HepG2 (cell line): ENCODE results near the gene TBC1D1. TPM values are rescaled to one million over a fixed set of nuclear protein-coding genes. Genes with fewer than 3 reads are reported as not detected.

Experiments used
- BATF2 ChIP-seq: sonication (generic); formaldehyde crosslinking; IDR thresholded peaks from 2 replicates; pipeline ENCODE4 v1.8.0; 2022; ENCODE audit warnings: mild to moderate bottlenecking, missing genetic modification reagents, moderate library complexity
- BCL6 ChIP-seq: IDR thresholded peaks from 2 replicates; pipeline ENCODE4 v1.6.1; 2016; ENCODE audit warnings: missing genetic modification reagents, missing compliant biosample characterization
- GATAD1 ChIP-seq: IDR thresholded peaks from 2 replicates; pipeline ENCODE4 v1.6.1; 2016; ENCODE audit warnings: missing genetic modification reagents, missing compliant biosample characterization
- MYNN ChIP-seq: sonication (generic); formaldehyde crosslinking; IDR thresholded peaks from 2 replicates; pipeline ENCODE4 v1.4.0; 2020; ENCODE audit warnings: mild to moderate bottlenecking, low read depth, missing genetic modification reagents
- POLR2G ChIP-seq: fragments of 200-400 bp; formaldehyde crosslinking; IDR thresholded peaks from 2 replicates; pipeline ENCODE4 v1.6.1; 2018; ENCODE audit warnings: mild to moderate bottlenecking, low read depth, low read length, moderate library complexity
- SP2 ChIP-seq: sonication (generic); formaldehyde crosslinking; IDR thresholded peaks from 2 replicates; pipeline ENCODE4 v1.5.1; 2020; ENCODE audit warnings: mild to moderate bottlenecking, missing genetic modification reagents
- TRAFD1 ChIP-seq: sonication (generic); formaldehyde crosslinking; IDR thresholded peaks from 2 replicates; pipeline ENCODE4 v1.5.1; 2020; ENCODE audit warnings: missing genetic modification reagents, mild to moderate bottlenecking, borderline replicate concordance
- UBTF ChIP-seq: sonication (generic); formaldehyde crosslinking; IDR thresholded peaks from 2 replicates; pipeline ENCODE4 v1.4.0; 2020; ENCODE audit warnings: mild to moderate bottlenecking, missing genetic modification reagents
- ZFP90 ChIP-seq: sonication (generic); formaldehyde crosslinking; IDR thresholded peaks from 2 replicates; pipeline ENCODE4 v1.8.0; 2022; ENCODE audit warnings: missing genetic modification reagents, mild to moderate bottlenecking, inconsistent platforms, borderline replicate concordance
- ZNF12 ChIP-seq: sonication (generic); formaldehyde crosslinking; IDR thresholded peaks from 2 replicates; pipeline ENCODE4 v1.5.0; 2020; ENCODE audit warnings: missing genetic modification reagents
- ZNF263 ChIP-seq: sonication (generic); formaldehyde crosslinking; IDR thresholded peaks from 2 replicates; pipeline ENCODE4 v1.4.0; 2020; ENCODE audit warnings: missing genetic modification reagents
- ZNF382 ChIP-seq: sonication (generic); formaldehyde crosslinking; IDR thresholded peaks from 2 replicates; pipeline ENCODE4 v1.5.0; 2020; ENCODE audit warnings: missing genetic modification reagents, mild to moderate bottlenecking, borderline replicate concordance
- ZNF552 ChIP-seq: sonication (generic); formaldehyde crosslinking; IDR thresholded peaks from 2 replicates; pipeline ENCODE4 v1.9.0; 2022; ENCODE audit warnings: missing genetic modification reagents, mild to moderate bottlenecking, borderline replicate concordance
- ZNF878 ChIP-seq: sonication (generic); formaldehyde crosslinking; IDR thresholded peaks from 2 replicates; pipeline ENCODE4 v1.8.1; 2023; ENCODE audit warnings: mild to moderate bottlenecking, missing genetic modification reagents, moderate library complexity
- polyA plus RNA-seq, 8 experiments: library from polyadenylated mRNA; depleted of rRNA in 3 of 8; stranded (reverse) in 7 of 8; unstranded in 1 of 8; fragments of >200 nt; fragmentation: Illumina TruSeq in 4 of 8; extraction: Trizol in 4 of 8; gene quantifications; 2 replicates each; pipeline versions ENCODE4 v1.2.1 to v1.2.3, GENCODE V29; 2011 to 2016; ENCODE audit warnings: low read depth in 4 of 8, missing spikeins in 1 of 8, mixed read lengths in 1 of 8; ENCODE audit not compliant: insufficient read depth in 1 of 8
- total RNA-seq, 5 experiments: library from RNA; depleted of rRNA; stranded (reverse); fragments of >200 nt; fragmentation: Illumina TruSeq; extraction: Trizol; gene quantifications; 2 replicates each; pipeline ENCODE4 v1.2.3, GENCODE V29; 2016; ENCODE audit warnings: low read depth in 1 of 5
- TF ChIP-seq, protein P1 (sequence below): sonication (generic); formaldehyde crosslinking; IDR thresholded peaks from 2 replicates; pipeline ENCODE4 v1.8.0; 2022; ENCODE audit warnings: mild to moderate bottlenecking, missing genetic modification reagents, moderate library complexity
- TF ChIP-seq, protein P2 (sequence below): IDR thresholded peaks from 2 replicates; pipeline ENCODE4 v1.6.1; 2016; ENCODE audit warnings: missing compliant biosample characterization, missing genetic modification reagents, borderline replicate concordance
- TF ChIP-seq, protein P3 (sequence below): sonication (generic); formaldehyde crosslinking; IDR thresholded peaks from 2 replicates; pipeline ENCODE4 v1.8.0; 2022; ENCODE audit warnings: missing genetic modification reagents, mild to moderate bottlenecking, moderate library complexity, borderline replicate concordance

The TBC1D1 gene
- total and polyA plus RNA-seq, 2 of the 13 experiments (the other 11 are each of a cell fraction or from before 2014, with no cell fraction given) = 37.3 to 62.8 TPM

- no peak for TF ChIP-seq TRAFD1
- no peak for TF ChIP-seq SP2 (CRISPR knock-in tag)
- no peak for TF ChIP-seq ZNF382 (CRISPR knock-in tag)
- peak; percentile 96 for TF ChIP-seq ZNF12
- no peak for TF ChIP-seq ZNF263 (CRISPR knock-in tag)
- peak; percentile 66 for TF ChIP-seq GATAD1 (CRISPR knock-in tag)
- peak; percentile 74; the same call in 1 of the 2 replicates for TF ChIP-seq ZFP90
- TF ChIP-seq UBTF = peak; percentile 83
- TF ChIP-seq POLR2G = peak; percentile 53; the same call in 1 of the 2 replicates
- TF ChIP-seq, protein P1, sequence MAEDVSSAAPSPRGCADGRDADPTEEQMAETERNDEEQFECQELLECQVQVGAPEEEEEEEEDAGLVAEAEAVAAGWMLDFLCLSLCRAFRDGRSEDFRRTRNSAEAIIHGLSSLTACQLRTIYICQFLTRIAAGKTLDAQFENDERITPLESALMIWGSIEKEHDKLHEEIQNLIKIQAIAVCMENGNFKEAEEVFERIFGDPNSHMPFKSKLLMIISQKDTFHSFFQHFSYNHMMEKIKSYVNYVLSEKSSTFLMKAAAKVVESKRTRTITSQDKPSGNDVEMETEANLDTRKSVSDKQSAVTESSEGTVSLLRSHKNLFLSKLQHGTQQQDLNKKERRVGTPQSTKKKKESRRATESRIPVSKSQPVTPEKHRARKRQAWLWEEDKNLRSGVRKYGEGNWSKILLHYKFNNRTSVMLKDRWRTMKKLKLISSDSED (CRISPR knock-in tag) = no peak
- TF ChIP-seq, protein P2, sequence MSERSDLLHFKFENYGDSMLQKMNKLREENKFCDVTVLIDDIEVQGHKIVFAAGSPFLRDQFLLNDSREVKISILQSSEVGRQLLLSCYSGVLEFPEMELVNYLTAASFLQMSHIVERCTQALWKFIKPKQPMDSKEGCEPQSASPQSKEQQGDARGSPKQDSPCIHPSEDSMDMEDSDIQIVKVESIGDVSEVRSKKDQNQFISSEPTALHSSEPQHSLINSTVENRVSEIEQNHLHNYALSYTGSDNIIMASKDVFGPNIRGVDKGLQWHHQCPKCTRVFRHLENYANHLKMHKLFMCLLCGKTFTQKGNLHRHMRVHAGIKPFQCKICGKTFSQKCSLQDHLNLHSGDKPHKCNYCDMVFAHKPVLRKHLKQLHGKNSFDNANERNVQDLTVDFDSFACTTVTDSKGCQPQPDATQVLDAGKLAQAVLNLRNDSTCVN (CRISPR knock-in tag) = no peak
- peak; percentile 35; the same call in 1 of the 2 replicates for TF ChIP-seq ZNF878
- TF ChIP-seq BATF2 (CRISPR knock-in tag) = no peak
- TF ChIP-seq MYNN = no peak
- TF ChIP-seq, protein P3, sequence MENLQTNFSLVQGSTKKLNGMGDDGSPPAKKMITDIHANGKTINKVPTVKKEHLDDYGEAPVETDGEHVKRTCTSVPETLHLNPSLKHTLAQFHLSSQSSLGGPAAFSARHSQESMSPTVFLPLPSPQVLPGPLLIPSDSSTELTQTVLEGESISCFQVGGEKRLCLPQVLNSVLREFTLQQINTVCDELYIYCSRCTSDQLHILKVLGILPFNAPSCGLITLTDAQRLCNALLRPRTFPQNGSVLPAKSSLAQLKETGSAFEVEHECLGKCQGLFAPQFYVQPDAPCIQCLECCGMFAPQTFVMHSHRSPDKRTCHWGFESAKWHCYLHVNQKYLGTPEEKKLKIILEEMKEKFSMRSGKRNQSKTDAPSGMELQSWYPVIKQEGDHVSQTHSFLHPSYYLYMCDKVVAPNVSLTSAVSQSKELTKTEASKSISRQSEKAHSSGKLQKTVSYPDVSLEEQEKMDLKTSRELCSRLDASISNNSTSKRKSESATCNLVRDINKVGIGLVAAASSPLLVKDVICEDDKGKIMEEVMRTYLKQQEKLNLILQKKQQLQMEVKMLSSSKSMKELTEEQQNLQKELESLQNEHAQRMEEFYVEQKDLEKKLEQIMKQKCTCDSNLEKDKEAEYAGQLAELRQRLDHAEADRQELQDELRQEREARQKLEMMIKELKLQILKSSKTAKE (CRISPR knock-in tag) = peak; percentile 88
- TF ChIP-seq BCL6 (CRISPR knock-in tag) = peak; percentile 90
- TF ChIP-seq ZNF552 (CRISPR knock-in tag) = no peak
Observed at GRCh38 chr4:38162240-38162784, 271.4 kb downstream of the TBC1D1 start (continued).
